Measurements from ENCODE around the gene IL20. TPM values are rescaled to one million over a fixed set of nuclear protein-coding genes. Genes with fewer than 3 reads are reported as not detected.

The IL20 gene
- total RNA-seq, 1 donor from 2014 or later = not detected

DNA sequence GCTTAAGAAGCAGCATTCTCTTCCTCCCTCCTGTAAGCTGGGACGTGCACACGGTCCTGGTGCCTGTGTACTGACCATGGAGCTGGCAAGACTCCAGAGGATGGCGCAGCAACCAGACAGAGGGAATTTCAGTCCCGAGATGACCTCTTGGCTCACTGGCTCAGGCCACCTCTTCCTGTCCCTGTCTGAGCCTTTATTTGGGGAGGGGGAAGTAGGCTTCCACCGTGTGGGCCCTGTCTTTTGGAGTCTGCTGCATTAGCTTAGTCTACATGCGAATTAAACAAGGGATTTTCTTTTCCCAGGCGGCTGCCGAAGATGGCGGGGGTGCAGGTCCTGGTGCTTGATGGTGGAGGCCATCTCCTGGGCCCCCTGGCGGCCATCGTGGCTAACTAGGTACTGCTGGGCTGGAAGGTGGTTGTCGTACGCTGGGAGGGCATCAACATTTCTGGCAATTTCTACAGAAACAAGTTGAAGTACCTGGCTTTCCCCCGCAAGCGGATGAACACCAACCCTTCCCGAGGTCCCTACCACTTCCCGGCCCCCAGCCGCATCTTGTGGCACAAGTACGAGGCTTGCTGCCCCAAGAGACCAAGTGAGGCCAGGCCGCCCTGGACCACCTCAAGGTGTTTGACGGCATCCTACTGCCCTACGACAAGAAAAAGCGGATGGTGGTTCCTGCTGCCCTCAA is 42.0 kb downstream of the IL20 start:
- ATAC-seq (no peak), DNase-seq (no peak)
- Histone ChIP-seq H3K4me1 (peaks cover 22% of the 10 kb centered on the region), H3K4me3 (no peak overlapping the region), H3K36me3 (no peaks in the 10 kb centered on the region), H3K27ac (no peak overlapping the region), H3K9me3 (no peaks in the 10 kb centered on the region), H3K27me3 (ENCODE audit: low read depth) (no peaks in the 10 kb centered on the region)
- intact Hi-C loops (cut with DNase I) = no loop called here
- TF ChIP-seq, protein P1, sequence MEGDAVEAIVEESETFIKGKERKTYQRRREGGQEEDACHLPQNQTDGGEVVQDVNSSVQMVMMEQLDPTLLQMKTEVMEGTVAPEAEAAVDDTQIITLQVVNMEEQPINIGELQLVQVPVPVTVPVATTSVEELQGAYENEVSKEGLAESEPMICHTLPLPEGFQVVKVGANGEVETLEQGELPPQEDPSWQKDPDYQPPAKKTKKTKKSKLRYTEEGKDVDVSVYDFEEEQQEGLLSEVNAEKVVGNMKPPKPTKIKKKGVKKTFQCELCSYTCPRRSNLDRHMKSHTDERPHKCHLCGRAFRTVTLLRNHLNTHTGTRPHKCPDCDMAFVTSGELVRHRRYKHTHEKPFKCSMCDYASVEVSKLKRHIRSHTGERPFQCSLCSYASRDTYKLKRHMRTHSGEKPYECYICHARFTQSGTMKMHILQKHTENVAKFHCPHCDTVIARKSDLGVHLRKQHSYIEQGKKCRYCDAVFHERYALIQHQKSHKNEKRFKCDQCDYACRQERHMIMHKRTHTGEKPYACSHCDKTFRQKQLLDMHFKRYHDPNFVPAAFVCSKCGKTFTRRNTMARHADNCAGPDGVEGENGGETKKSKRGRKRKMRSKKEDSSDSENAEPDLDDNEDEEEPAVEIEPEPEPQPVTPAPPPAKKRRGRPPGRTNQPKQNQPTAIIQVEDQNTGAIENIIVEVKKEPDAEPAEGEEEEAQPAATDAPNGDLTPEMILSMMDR (IDR thresholded peaks at IDR 0.05) = no peak

- no peaks in the 10 kb centered on the region for H3K9me3 ChIP-seq
- no peak for ATAC-seq
- H3K4me3 ChIP-seq = no peak overlapping the region
- H3K36me3 ChIP-seq = no peaks in the 10 kb centered on the region
- peaks cover 23% of the 10 kb centered on the region for H3K4me1 ChIP-seq
- TF ChIP-seq, protein P1 (IDR thresholded peaks at IDR 0.05) = no peak
- DNase-seq = no peak
- intact Hi-C loops (cut with DNase I) = no loop called here
- no peak overlapping the region for H3K27ac ChIP-seq
- H3K27me3 ChIP-seq (ENCODE audit: low read depth) = no peaks in the 10 kb centered on the region
These were observed 42.6 kb downstream of the IL20 start for GRCh38 chr1:206908038-206908437.

DNA sequence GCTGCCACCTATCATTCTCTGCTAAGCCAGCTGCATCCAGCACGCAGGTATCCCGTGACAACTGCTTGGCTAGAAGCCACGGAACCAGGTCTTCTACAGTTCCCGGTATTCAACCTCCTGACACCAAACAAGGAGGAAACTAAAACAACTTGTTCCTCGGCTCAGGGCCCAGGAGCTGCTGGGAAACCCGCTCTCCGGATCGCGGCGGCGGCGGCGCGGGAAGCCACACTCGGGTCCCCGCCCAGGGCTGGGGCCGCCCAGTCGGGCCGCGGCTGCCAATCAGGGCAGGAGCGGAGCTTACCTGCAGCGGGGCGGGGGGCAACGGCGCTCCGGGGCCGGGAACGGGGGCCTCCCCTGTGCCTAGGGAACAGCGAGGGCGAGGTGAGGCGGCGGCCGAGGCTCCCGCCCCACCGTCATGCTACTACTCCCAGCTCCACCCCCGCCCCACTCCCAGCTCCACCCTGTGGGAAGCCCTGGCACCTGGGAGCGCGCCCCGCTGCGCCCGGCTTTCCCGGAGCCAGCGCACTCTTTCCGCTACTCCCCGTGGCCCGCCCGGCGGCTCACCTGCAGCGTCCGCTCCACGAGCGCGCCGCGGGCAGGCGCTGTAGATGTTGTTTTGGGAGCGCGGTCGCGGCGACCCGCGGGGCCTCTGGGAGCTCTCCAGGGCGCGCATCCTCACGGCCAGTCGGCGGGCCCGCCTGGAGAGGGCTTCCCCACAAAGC is 43.9 kb downstream of the IL20 start:
- Histone ChIP-seq H3K4me1 (peaks cover 23% of the 10 kb centered on the region), H3K27me3 (ENCODE audit: low read depth) (no peaks in the 10 kb centered on the region), H3K4me3 (peak overlapping the region; percentile 55), H3K36me3 (no peaks in the 10 kb centered on the region), H3K9me3 (no peaks in the 10 kb centered on the region), H3K27ac (peak overlapping the region; percentile 75)
- TF ChIP-seq, protein P1 (IDR thresholded peaks at IDR 0.05) = no peak
- intact Hi-C loops (cut with DNase I) = no loop called here
- peak; percentile 91 for DNase-seq
- ATAC-seq = peak; percentile 92 to 93

GRCh38 chr1:206909883-206910318 is 44.5 kb downstream of the IL20 start:
- peak; percentile 50 to 61 for ATAC-seq
- Histone ChIP-seq H3K9me3 (no peaks in the 10 kb centered on the region), H3K36me3 (no peaks in the 10 kb centered on the region), H3K27ac (peak overlapping the region; percentile 75), H3K4me3 (peak overlapping the region; percentile 55), H3K4me1 (peaks cover 23% of the 10 kb centered on the region), H3K27me3 (ENCODE audit: low read depth) (no peaks in the 10 kb centered on the region)
- intact Hi-C loops (cut with DNase I) = loop anchor here (10.0 kb wide), 1 partner anchor 45 kb away; the partner anchor contains the start of gene IL20
- TF ChIP-seq, protein P1 (IDR thresholded peaks at IDR 0.05) = no peak
- DNase-seq = no peak

GRCh38 chr1:206911064-206911663 is 45.7 kb downstream of the IL20 start:
- TF ChIP-seq, protein P1 (IDR thresholded peaks at IDR 0.05) = peak; percentile 90
- Histone ChIP-seq H3K9me3 (no peaks in the 10 kb centered on the region), H3K4me3 (no peak overlapping the region), H3K27ac (no peak overlapping the region), H3K27me3 (ENCODE audit: low read depth) (no peaks in the 10 kb centered on the region), H3K4me1 (peaks cover 23% of the 10 kb centered on the region), H3K36me3 (no peaks in the 10 kb centered on the region)
- no peak for DNase-seq
- peak; percentile 36 to 46 for ATAC-seq
- intact Hi-C loops (cut with DNase I) = loop anchor here (10.0 kb wide), 1 partner anchor 46 kb away; the partner anchor contains the start of gene IL20
